Upper lobe of left lung (tissue), 4 donors: ENCODE data around the gene SECTM1.

Experiments used
- POLR2AphosphoS5 ChIP-seq, 2 donors: sonication (generic); formaldehyde crosslinking; IDR thresholded peaks; one replicate each; pipeline ENCODE4 v1.5.1; 2017; ENCODE audit warnings: antibody characterized with exemption in 2 of 2
- TF ChIP-seq, protein P1 (sequence below), 6 experiments: fragments of 450-650 bp in 4 of 6; fragments of 200-600 bp in 2 of 6; sonication (generic) in 2 of 6; IDR thresholded peaks; one replicate each; pipeline ENCODE4 v1.5.1; 2016 to 2019; ENCODE audit warnings: antibody characterized with exemption in 6 of 6

DNA sequence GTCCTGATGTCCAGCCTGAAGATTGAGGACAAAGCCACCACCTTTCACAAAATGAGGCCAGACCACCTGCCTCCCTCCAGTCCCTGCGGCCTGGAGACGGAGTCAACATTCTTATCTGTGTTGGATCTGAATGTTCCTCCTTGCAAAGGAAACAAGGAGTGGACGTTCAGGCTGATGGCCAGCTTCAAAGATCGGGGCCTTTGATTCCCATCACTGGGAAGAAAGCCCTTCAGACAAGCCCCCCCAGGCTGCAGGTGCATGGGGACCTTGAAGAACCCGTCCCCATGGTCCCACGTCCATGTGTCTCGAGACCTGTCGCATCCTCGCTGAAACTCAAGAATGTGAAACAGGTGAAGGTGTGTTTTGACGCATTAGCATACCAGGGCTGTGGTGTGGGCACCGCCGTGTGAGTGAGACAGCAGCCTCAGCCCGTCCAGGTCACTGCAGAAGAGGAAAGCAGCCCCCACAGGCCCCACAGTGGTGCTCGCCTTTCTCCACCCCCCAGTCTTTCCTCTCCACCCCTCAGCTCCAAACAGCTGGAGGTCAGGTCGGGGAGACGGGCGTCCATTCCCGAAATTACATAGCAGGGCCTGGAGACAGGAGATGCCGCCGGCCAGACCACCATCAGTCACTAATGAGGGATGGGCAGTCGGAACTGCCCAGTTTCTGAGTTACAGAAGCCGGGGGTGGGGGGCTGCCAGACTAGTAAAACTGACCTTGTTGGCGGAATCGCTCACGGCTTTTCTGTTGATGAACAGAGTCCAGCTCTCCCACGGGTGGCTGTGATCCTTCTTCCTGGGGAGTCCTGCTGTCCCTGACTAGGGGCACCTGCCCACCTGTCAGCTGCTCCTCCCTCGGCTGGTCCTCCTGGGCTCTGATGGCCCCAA lies 59.2 kb downstream of the SECTM1 start:
- TF ChIP-seq, protein P1, sequence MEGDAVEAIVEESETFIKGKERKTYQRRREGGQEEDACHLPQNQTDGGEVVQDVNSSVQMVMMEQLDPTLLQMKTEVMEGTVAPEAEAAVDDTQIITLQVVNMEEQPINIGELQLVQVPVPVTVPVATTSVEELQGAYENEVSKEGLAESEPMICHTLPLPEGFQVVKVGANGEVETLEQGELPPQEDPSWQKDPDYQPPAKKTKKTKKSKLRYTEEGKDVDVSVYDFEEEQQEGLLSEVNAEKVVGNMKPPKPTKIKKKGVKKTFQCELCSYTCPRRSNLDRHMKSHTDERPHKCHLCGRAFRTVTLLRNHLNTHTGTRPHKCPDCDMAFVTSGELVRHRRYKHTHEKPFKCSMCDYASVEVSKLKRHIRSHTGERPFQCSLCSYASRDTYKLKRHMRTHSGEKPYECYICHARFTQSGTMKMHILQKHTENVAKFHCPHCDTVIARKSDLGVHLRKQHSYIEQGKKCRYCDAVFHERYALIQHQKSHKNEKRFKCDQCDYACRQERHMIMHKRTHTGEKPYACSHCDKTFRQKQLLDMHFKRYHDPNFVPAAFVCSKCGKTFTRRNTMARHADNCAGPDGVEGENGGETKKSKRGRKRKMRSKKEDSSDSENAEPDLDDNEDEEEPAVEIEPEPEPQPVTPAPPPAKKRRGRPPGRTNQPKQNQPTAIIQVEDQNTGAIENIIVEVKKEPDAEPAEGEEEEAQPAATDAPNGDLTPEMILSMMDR (IDR thresholded peaks at IDR 0.05), result no peak
- TF ChIP-seq POLR2AphosphoS5 (IDR thresholded peaks at IDR 0.05), result no peak
